CD14-positive monocyte (primary cell): Measurements from ENCODE around the gene TUBGCP3. TPM values are rescaled to one million over a fixed set of nuclear protein-coding genes. Genes with fewer than 3 reads are reported as not detected.

Source experiments
- DNase-seq, 3 donors: peaks; one replicate each; pipeline ENCODE4 v3.0.0-alpha.2; 2011 to 2022
- H2AFZ ChIP-seq: 2 replicates; pipeline ENCODE4 v1.6.0; 2012; ENCODE audit warnings: mild to moderate bottlenecking, low read depth, low read length, inconsistent platforms; ENCODE audit not compliant: insufficient read depth, poor library complexity, severe bottlenecking
- H3K27ac ChIP-seq, 2 donors: 1 replicate in 1 of 2; 2 replicates in 1 of 2; pipeline ENCODE4 v1.5.1; 2012 to 2013; ENCODE audit warnings: low read length in 2 of 2, control low read depth in 1 of 2, inconsistent platforms in 1 of 2, low read depth in 1 of 2, mild to moderate bottlenecking in 1 of 2
- H3K27me3 ChIP-seq, 2 donors: one replicate each; pipeline versions ENCODE4 v1.6.0 to v1.6.1; 2011 to 2013; ENCODE audit warnings: low read length in 2 of 2; ENCODE audit not compliant: control insufficient read depth in 2 of 2, insufficient read depth in 2 of 2
- H3K36me3 ChIP-seq, 2 donors: replicated peaks in 1 of 2; 1 replicate in 1 of 2; 2 replicates in 1 of 2; pipeline versions ENCODE4 v1.5.1 to v1.6.1; 2012 to 2013; ENCODE audit warnings: low read length in 2 of 2, control low read depth in 1 of 2, inconsistent platforms in 1 of 2, mild to moderate bottlenecking in 1 of 2; ENCODE audit not compliant: insufficient read depth in 2 of 2, control insufficient read depth in 1 of 2
- H3K4me1 ChIP-seq, 2 donors: 1 replicate in 1 of 2; 2 replicates in 1 of 2; pipeline versions ENCODE4 v1.5.1 to v1.6.1; 2012 to 2013; ENCODE audit warnings: low read length in 2 of 2, control low read depth in 1 of 2, inconsistent platforms in 1 of 2, mild to moderate bottlenecking in 1 of 2, moderate library complexity in 1 of 2; ENCODE audit not compliant: insufficient read depth in 2 of 2, control insufficient read depth in 1 of 2
- H3K4me2 ChIP-seq: replicated peaks from 2 replicates; pipeline ENCODE3; 2012; ENCODE audit warnings: low read length, moderate library complexity, mild to moderate bottlenecking; ENCODE audit not compliant: poor library complexity, severe bottlenecking; ENCODE audit errors: extremely low read depth
- H3K4me3 ChIP-seq, 3 experiments: fragments of 200-600 bp in 1 of 3; sonication (generic) in 1 of 3; replicated peaks in 1 of 3; 1 replicate in 2 of 3; 2 replicates in 1 of 3; pipeline ENCODE4 v1.5.1; 2011 to 2013; ENCODE audit warnings: low read length in 3 of 3, mild to moderate bottlenecking in 3 of 3, control low read depth in 2 of 3, low read depth in 2 of 3, inconsistent platforms in 1 of 3, moderate library complexity in 1 of 3
- H3K79me2 ChIP-seq: 2 replicates; pipeline ENCODE4 v1.6.0; 2012; ENCODE audit warnings: mild to moderate bottlenecking, control low read depth, inconsistent platforms, low read length, moderate library complexity; ENCODE audit not compliant: insufficient read depth
- H3K9ac ChIP-seq: 2 replicates; pipeline ENCODE4 v1.6.0; 2017; ENCODE audit warnings: low read length, mild to moderate bottlenecking; ENCODE audit not compliant: insufficient read depth, poor library complexity, severe bottlenecking
- H3K9me3 ChIP-seq, 2 donors: replicated peaks in 1 of 2; 1 replicate in 1 of 2; 2 replicates in 1 of 2; pipeline versions ENCODE4 v1.5.1 to v1.6.1; 2012 to 2013; ENCODE audit warnings: low read length in 2 of 2, control low read depth in 1 of 2; ENCODE audit not compliant: control insufficient read depth in 1 of 2, insufficient read depth in 1 of 2
- H4K20me1 ChIP-seq: 2 replicates; pipeline ENCODE4 v1.6.0; 2012; ENCODE audit warnings: mild to moderate bottlenecking, low read length, control low read depth, moderate library complexity; ENCODE audit not compliant: insufficient read depth
- H3K27ac Mint-ChIP-seq, 7 donors: one replicate each; pipeline ENCODE4 v1.8.0; 2020; ENCODE audit warnings: mild to moderate bottlenecking in 7 of 7, mixed read lengths in 7 of 7, moderate library complexity in 6 of 7, inconsistent platforms in 2 of 7
- H3K27me3 Mint-ChIP-seq, 3 donors: one replicate each; pipeline ENCODE4 v1.8.0; 2021 to 2022; ENCODE audit warnings: low read depth in 3 of 3, mild to moderate bottlenecking in 3 of 3, mixed read lengths in 3 of 3, moderate library complexity in 3 of 3, inconsistent platforms in 1 of 3
- H3K36me3 Mint-ChIP-seq, 2 donors: one replicate each; pipeline ENCODE4 v1.8.0; 2020; ENCODE audit warnings: mixed read lengths in 2 of 2, inconsistent platforms in 1 of 2, mild to moderate bottlenecking in 1 of 2
- H3K4me1 Mint-ChIP-seq: one replicate; pipeline ENCODE4 v1.8.0; 2020; ENCODE audit warnings: mild to moderate bottlenecking, mixed read lengths
- H3K4me3 Mint-ChIP-seq, 2 donors: one replicate each; pipeline ENCODE4 v1.8.0; 2020; ENCODE audit warnings: mild to moderate bottlenecking in 2 of 2, mixed read lengths in 2 of 2, moderate library complexity in 1 of 2
- H3K9me3 Mint-ChIP-seq, 7 donors: one replicate each; pipeline ENCODE4 v1.8.0; 2020 to 2022; ENCODE audit warnings: mixed read lengths in 7 of 7, mild to moderate bottlenecking in 6 of 7, moderate library complexity in 6 of 7, inconsistent platforms in 2 of 7
- WGBS: methylation state at CpG from one replicate; pipeline ENCODE4 v1.1.5; 2013; ENCODE audit warnings: missing lambda C conversion rate; ENCODE audit not compliant: insufficient coverage; 5-methylcytosine and 5-hydroxymethylcytosine counted together
- intact Hi-C, 2 donors: fragments of 100-400 bp; cut with micrococcal nuclease; formaldehyde crosslinking; loops; one replicate each; pipeline versions ENCODE4 v1.15.0 to v1.15.1; 2023
- polyA plus RNA-seq, 3 donors: library from polyadenylated mRNA; depleted of rRNA in 1 of 3; unstranded in 2 of 3; stranded (reverse) in 1 of 3; fragments of 300-500 nt in 2 of 3; fragments of >200 nt in 1 of 3; fragmentation: Illumina TruSeq in 2 of 3; gene quantifications; 1 replicate in 2 of 3; 2 replicates in 1 of 3; pipeline ENCODE4 v1.2.3, GENCODE V29; 2012 to 2021
- TF ChIP-seq, protein P1 (sequence below): fragments of 200-600 bp; IDR thresholded peaks from one replicate; pipeline ENCODE4 v1.8.0; 2022; ENCODE audit warnings: antibody characterized with exemption, mild to moderate bottlenecking

The TUBGCP3 gene
- polyA plus RNA-seq, 3 donors, result 25.4 to 47.1 (median 34.1) TPM

DNA sequence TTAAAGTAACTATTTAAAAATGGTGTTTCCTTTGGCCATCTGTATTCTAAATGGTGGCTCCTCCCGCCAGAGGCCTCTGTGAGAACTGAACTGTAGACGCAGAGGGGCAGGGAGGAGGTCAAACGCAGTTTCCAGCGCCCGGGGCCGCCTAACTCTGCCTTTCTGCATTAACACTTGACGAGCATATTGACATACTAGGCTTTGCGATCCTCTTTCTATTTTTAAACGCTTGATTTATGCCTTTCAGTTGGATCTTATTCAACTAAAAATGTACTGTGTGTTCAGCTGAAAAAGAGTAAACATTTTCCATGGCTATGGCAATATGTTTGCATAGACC lies 137.1 kb downstream of the TUBGCP3 start:
- intact Hi-C loops, result no loop called here
- H3K9ac ChIP-seq, result no peak overlapping the region
- no peaks in the 10 kb centered on the region for H4K20me1 ChIP-seq
- no peaks in the 10 kb centered on the region for H3K36me3 ChIP-seq
- Mint-ChIP-seq H3K4me1 (no peaks in the 10 kb centered on the region), H3K27ac (no peak overlapping the region), H3K36me3 (no peaks in the 10 kb centered on the region), H3K9me3 (peaks cover 0 to 3% (median 0%) of the 10 kb centered on the region in 7 donors), H3K27me3 (peaks cover 1 to 6% (median 5%) of the 10 kb centered on the region in 3 donors), H3K4me3 (no peak overlapping the region)
- no peak overlapping the region for H2AFZ ChIP-seq
- H3K4me1 ChIP-seq, result no peaks in the 10 kb centered on the region
- TF ChIP-seq, protein P1, sequence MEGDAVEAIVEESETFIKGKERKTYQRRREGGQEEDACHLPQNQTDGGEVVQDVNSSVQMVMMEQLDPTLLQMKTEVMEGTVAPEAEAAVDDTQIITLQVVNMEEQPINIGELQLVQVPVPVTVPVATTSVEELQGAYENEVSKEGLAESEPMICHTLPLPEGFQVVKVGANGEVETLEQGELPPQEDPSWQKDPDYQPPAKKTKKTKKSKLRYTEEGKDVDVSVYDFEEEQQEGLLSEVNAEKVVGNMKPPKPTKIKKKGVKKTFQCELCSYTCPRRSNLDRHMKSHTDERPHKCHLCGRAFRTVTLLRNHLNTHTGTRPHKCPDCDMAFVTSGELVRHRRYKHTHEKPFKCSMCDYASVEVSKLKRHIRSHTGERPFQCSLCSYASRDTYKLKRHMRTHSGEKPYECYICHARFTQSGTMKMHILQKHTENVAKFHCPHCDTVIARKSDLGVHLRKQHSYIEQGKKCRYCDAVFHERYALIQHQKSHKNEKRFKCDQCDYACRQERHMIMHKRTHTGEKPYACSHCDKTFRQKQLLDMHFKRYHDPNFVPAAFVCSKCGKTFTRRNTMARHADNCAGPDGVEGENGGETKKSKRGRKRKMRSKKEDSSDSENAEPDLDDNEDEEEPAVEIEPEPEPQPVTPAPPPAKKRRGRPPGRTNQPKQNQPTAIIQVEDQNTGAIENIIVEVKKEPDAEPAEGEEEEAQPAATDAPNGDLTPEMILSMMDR, result no peak
- no peak overlapping the region for H3K27ac ChIP-seq
- H3K79me2 ChIP-seq, result no peaks in the 10 kb centered on the region
- no peaks in the 10 kb centered on the region for H3K9me3 ChIP-seq
- WGBS, result 73% methylated on average over 6 of the region's 9 CpGs
- H3K4me2 ChIP-seq, result no peak overlapping the region
- no peak for DNase-seq
- no peaks in the 10 kb centered on the region for H3K27me3 ChIP-seq
- H3K4me3 ChIP-seq, result no peak overlapping the region

DNA sequence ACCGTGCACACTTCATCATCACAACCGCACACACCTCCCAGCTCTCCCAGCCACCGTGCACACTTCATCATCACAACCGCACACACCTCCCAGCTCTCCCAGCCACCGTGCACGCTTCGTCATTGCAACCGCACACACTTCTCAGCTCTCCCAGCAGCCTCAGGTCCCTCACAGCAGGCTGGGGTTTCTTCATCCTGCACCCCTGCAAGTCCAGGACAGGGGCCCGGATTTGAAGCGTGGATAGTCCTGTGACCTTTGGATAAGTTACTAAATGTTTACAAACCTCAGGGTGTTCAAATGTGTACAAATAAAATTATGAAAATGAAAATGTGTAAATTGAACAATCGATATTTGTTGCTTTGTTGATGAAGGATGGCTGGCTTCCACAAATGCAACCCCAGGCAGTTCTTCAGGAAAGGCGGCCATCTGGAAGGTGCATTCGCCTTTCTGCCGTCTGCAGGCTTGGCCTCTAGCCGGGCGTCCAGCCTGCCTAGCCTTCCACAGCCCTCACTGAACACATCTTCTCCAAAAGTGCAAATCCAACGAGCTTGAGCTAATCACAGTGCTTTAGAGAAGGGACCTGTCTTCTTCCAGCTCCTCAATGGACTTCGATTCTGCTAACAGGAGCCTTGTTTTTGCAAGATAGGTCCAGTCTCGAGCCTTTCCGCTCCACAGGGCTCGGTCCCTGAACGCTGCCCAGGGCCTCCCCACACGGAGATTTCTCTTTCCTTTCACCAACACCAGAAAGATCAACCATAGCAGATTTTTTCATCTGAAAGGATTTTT lies 137.6 kb downstream of the TUBGCP3 start:
- H3K4me3 ChIP-seq, result no peak overlapping the region
- no peaks in the 10 kb centered on the region for H3K4me1 ChIP-seq
- Mint-ChIP-seq H3K4me3 (no peak overlapping the region), H3K27me3 (peaks cover 1 to 6% (median 5%) of the 10 kb centered on the region in 3 donors), H3K9me3 (peaks cover 0 to 3% (median 0%) of the 10 kb centered on the region in 7 donors), H3K27ac (no peak overlapping the region), H3K36me3 (no peaks in the 10 kb centered on the region), H3K4me1 (no peaks in the 10 kb centered on the region)
- intact Hi-C loops, result no loop called here
- 89% methylated on average over 8 of the region's 23 CpGs for WGBS
- DNase-seq, result no peak
- no peak overlapping the region for H3K27ac ChIP-seq
- H2AFZ ChIP-seq, result no peak overlapping the region
- TF ChIP-seq, protein P1, result no peak
- no peak overlapping the region for H3K4me2 ChIP-seq
- no peaks in the 10 kb centered on the region for H4K20me1 ChIP-seq
- no peaks in the 10 kb centered on the region for H3K79me2 ChIP-seq
- no peak overlapping the region for H3K9ac ChIP-seq
- no peaks in the 10 kb centered on the region for H3K36me3 ChIP-seq
- no peaks in the 10 kb centered on the region for H3K9me3 ChIP-seq
- H3K27me3 ChIP-seq, result no peaks in the 10 kb centered on the region
